DOHH2 (cell line): ENCODE measurements around the gene PTPRN2.

Experiments
- H3F3A ChIP-seq: fragments of 200-600 bp; sonication (generic), shearing (Covaris generic); 2 replicates; pipeline ENCODE4 v1.6.0; 2016; ENCODE audit warnings: antibody characterized with exemption, mild to moderate bottlenecking; ENCODE audit not compliant: control insufficient read depth, insufficient read depth
- H3K27ac ChIP-seq: fragments of 200-600 bp; sonication (generic); 2 replicates; pipeline ENCODE4 v1.5.1; 2014; ENCODE audit warnings: low read depth, mild to moderate bottlenecking, low read length, moderate library complexity
- H3K27me3 ChIP-seq: fragments of 200-600 bp; sonication (generic); 2 replicates; pipeline ENCODE4 v1.6.1; 2014; ENCODE audit warnings: mild to moderate bottlenecking, low read length, mixed read lengths; ENCODE audit not compliant: control insufficient read depth
- H3K36me3 ChIP-seq: fragments of 200-600 bp; sonication (generic); 2 replicates; pipeline ENCODE4 v1.6.1; 2014; ENCODE audit warnings: mild to moderate bottlenecking, low read length, moderate library complexity, mixed read lengths; ENCODE audit not compliant: control insufficient read depth
- H3K4me1 ChIP-seq: fragments of 200-600 bp; sonication (generic); 2 replicates; pipeline ENCODE4 v1.6.1; 2014; ENCODE audit warnings: mild to moderate bottlenecking, low read length, mixed read lengths; ENCODE audit not compliant: control insufficient read depth
- H3K4me2 ChIP-seq: fragments of 200-600 bp; sonication (generic); 2 replicates; pipeline ENCODE4 v1.6.0; 2014; ENCODE audit warnings: mild to moderate bottlenecking, low read length, moderate library complexity
- H3K4me3 ChIP-seq: fragments of 200-600 bp; sonication (generic); 2 replicates; pipeline ENCODE4 v1.5.1; 2014; ENCODE audit warnings: mild to moderate bottlenecking, low read length, mixed read lengths
- H3K79me2 ChIP-seq: fragments of 200-600 bp; sonication (generic); 2 replicates; pipeline ENCODE4 v1.6.1; 2014; ENCODE audit warnings: mild to moderate bottlenecking, low read length, mixed read lengths; ENCODE audit not compliant: control insufficient read depth
- H3K9me2 ChIP-seq: fragments of 200-600 bp; sonication (generic); replicated peaks from 2 replicates; pipeline ENCODE4 v1.6.1; 2014; ENCODE audit warnings: mild to moderate bottlenecking, low read length, mixed read lengths; ENCODE audit not compliant: control insufficient read depth
- H3K9me3 ChIP-seq: fragments of 200-600 bp; sonication (generic); 2 replicates; pipeline ENCODE4 v1.6.1; 2014; ENCODE audit warnings: antibody characterized with exemption, low read length, mixed read lengths; ENCODE audit not compliant: control insufficient read depth, insufficient read depth
- H4K20me1 ChIP-seq: fragments of 200-600 bp; sonication (generic); 2 replicates; pipeline ENCODE4 v1.6.0; 2014; ENCODE audit warnings: low read depth, mild to moderate bottlenecking, antibody characterized with exemption, low read length, moderate library complexity; ENCODE audit not compliant: control insufficient read depth, insufficient read depth
- CTCF ChIP-seq: fragments of 200-600 bp; sonication (generic); IDR thresholded peaks from one replicate; pipeline ENCODE4 v1.5.1; 2014; ENCODE audit warnings: antibody characterized with exemption, mild to moderate bottlenecking, low read depth, low read length; ENCODE audit not compliant: poor library complexity, severe bottlenecking
- EZH2phosphoT487 ChIP-seq: fragments of 200-600 bp; sonication (generic); IDR thresholded peaks from 2 replicates; pipeline ENCODE4 v1.6.1; 2017; ENCODE audit warnings: borderline replicate concordance, mild to moderate bottlenecking, antibody characterized with exemption, low read length, moderate library complexity, mixed read lengths

PTPRN2 gene

DNA sequence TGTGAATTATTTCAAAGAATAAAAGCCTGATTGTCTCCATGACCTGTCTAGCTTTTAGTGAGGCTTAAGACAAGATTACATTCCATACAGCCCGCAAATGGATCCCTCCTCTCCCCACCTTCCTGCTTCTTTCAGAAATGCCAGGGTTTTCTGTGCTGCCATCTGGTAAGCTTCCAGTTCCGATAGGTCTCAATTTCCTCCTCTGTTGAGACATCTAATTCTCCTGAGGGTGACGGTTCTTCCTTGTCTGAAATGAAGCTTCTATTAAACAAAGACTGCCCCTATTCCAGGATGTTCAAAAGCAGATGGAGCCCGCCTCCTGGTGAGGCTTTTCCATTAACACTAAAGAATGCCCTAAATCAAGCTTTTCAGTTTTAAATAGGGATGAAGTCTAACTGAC lies 295.6 kb downstream of the PTPRN2 start:
- H3K4me1 ChIP-seq, result no peaks in the 10 kb centered on the region
- no peaks in the 10 kb centered on the region for H3K36me3 ChIP-seq
- TF ChIP-seq CTCF (no peak), EZH2phosphoT487 (no peak)
- H4K20me1 ChIP-seq, result no peaks in the 10 kb centered on the region
- no peak overlapping the region for H3K4me3 ChIP-seq
- H3K79me2 ChIP-seq, result no peaks in the 10 kb centered on the region
- H3K9me3 ChIP-seq, result peaks cover 8% of the 10 kb centered on the region; the same call in 1 of the 2 replicates
- no peak overlapping the region for H3K4me2 ChIP-seq
- no peaks in the 10 kb centered on the region for H3K9me2 ChIP-seq
- no peaks in the 10 kb centered on the region for H3F3A ChIP-seq
- H3K27ac ChIP-seq, result no peak overlapping the region
- H3K27me3 ChIP-seq, result no peaks in the 10 kb centered on the region

DNA sequence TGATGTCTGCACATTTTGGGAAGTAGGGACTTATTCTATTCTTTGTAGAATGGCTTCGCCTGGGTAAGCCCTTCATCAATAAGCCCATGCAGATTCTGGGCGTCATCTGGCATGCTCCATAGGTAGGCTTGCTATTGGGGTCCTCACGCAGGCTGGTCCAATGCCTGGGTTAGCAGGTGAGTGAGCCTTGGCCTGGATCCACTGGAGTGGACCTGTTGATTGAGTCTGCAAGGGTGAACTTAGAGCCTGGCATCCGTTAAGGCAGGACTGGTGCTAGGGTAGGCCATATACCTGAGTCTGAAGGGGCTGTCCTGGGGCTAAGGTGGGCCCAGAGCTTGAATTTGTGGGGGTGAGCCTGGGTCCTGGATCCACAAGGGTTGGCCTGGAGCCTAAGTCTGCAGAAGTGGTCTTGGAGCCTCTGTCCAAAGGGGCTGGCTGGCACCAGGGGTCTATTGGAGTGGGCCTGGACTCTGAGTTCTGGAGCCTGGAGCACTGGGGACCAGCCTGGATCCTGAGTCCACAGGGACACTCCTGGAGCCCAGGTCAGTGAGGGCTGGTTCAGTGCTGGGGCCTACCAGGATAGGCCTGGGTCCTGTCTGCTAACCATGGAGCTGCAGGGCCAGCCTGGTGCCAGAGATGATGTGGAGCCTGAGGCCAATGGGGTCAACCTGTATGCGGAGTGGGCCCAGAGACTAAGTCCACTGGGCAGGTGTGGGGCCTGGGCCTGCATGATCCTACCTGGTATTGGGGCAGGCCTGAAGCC lies 297.7 kb downstream of the PTPRN2 start:
- H3K79me2 ChIP-seq, result no peaks in the 10 kb centered on the region
- H3K27ac ChIP-seq, result no peak overlapping the region
- no peak overlapping the region for H3K4me2 ChIP-seq
- no peaks in the 10 kb centered on the region for H3F3A ChIP-seq
- H3K4me1 ChIP-seq, result no peaks in the 10 kb centered on the region
- H3K9me2 ChIP-seq, result no peaks in the 10 kb centered on the region
- peaks cover 17% of the 10 kb centered on the region; the same call in 1 of the 2 replicates for H3K9me3 ChIP-seq
- no peaks in the 10 kb centered on the region for H4K20me1 ChIP-seq
- no peaks in the 10 kb centered on the region for H3K27me3 ChIP-seq
- TF ChIP-seq EZH2phosphoT487, result no peak
- no peaks in the 10 kb centered on the region for H3K36me3 ChIP-seq
- H3K4me3 ChIP-seq, result no peak overlapping the region

DNA sequence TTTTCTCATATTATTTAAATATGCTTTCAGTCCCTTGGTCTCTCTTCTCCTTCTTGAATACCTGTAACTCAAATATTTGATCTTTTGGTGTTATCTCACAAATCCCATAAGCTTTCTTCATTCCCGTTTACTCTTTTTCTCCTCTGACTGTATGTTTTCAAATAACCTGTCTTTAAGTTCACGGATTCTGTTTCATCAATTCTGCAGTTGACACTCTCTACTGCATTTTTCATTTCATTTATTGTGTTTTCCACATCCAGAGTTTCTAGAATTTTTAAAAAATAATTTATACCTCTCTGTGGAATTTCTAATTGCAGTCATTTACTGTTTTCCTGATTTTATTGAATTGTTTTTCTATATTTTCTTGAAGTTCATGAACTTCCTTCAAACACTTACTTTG lies 298.4 kb downstream of the PTPRN2 start:
- Histone ChIP-seq H3K9me3 (peaks cover 24% of the 10 kb centered on the region; the same call in 1 of the 2 replicates), H3K4me3 (no peak overlapping the region), H4K20me1 (no peaks in the 10 kb centered on the region), H3K27me3 (no peaks in the 10 kb centered on the region), H3K27ac (no peak overlapping the region), H3K36me3 (no peaks in the 10 kb centered on the region), H3F3A (no peaks in the 10 kb centered on the region), H3K79me2 (no peaks in the 10 kb centered on the region), H3K9me2 (no peaks in the 10 kb centered on the region), H3K4me2 (no peak overlapping the region), H3K4me1 (no peaks in the 10 kb centered on the region)
- TF ChIP-seq EZH2phosphoT487 (no peak), CTCF (no peak)

- Histone ChIP-seq H3K4me2 (no peak overlapping the region), H3K4me3 (no peak overlapping the region), H3K36me3 (no peaks in the 10 kb centered on the region), H3K9me2 (no peaks in the 10 kb centered on the region), H3K27me3 (no peaks in the 10 kb centered on the region), H3K4me1 (no peaks in the 10 kb centered on the region), H3F3A (no peaks in the 10 kb centered on the region), H3K79me2 (no peaks in the 10 kb centered on the region), H3K27ac (no peak overlapping the region), H3K9me3 (peaks cover 43% of the 10 kb centered on the region), H4K20me1 (no peaks in the 10 kb centered on the region)
- TF ChIP-seq CTCF, result no peak
- no peak for TF ChIP-seq EZH2phosphoT487
These were observed 301.4 kb downstream of the PTPRN2 start for GRCh38 chr7:158286210-158286609.
